GM12878 (cell line): ENCODE results near the gene ENOX2. TPM values are rescaled to one million over a fixed set of nuclear protein-coding genes. Genes with fewer than 3 reads are reported as not detected.

Experiments
- BACH1 ChIP-seq: fragments of 450-650 bp; IDR thresholded peaks from 2 replicates; pipeline ENCODE4 v1.6.1; 2017; ENCODE audit warnings: mild to moderate bottlenecking, borderline replicate concordance
- CBFB ChIP-seq: IDR thresholded peaks from 2 replicates; pipeline ENCODE4 v1.6.1; 2016; ENCODE audit warnings: antibody characterized with exemption, low read depth
- CHD2 ChIP-seq: IDR thresholded peaks from 2 replicates; pipeline ENCODE4 v1.6.1; 2011; ENCODE audit warnings: low read depth, low read length, improper control_type of control experiment, borderline replicate concordance
- CUX1 ChIP-seq: IDR thresholded peaks from 2 replicates; pipeline ENCODE4 v1.6.1; 2012; ENCODE audit warnings: improper control_type of control experiment, low read depth, low read length; ENCODE audit not compliant: insufficient replicate concordance
- FOXM1 ChIP-seq: IDR thresholded peaks from 2 replicates; pipeline ENCODE4 v1.6.1; 2012; ENCODE audit warnings: low read depth, mild to moderate bottlenecking, inconsistent platforms, low read length, moderate library complexity
- HDAC2 ChIP-seq: fragments of 200-600 bp; sonication (generic); IDR thresholded peaks from 2 replicates; pipeline ENCODE4 v1.6.1; 2017
- HDGF ChIP-seq: fragments of 450-650 bp; IDR thresholded peaks from 2 replicates; pipeline ENCODE4 v1.6.1; 2016; ENCODE audit warnings: antibody characterized with exemption
- KAT2A ChIP-seq: conservative IDR thresholded peaks from 2 replicates; pipeline ENCODE4 v1.6.1; 2011; ENCODE audit warnings: low read depth, low read length; ENCODE audit not compliant: control insufficient read depth
- LARP7 ChIP-seq: fragments of 450-650 bp; IDR thresholded peaks from 2 replicates; pipeline ENCODE4 v1.6.1; 2017; ENCODE audit warnings: mild to moderate bottlenecking
- NFXL1 ChIP-seq: fragments of 450-650 bp; IDR thresholded peaks from 2 replicates; pipeline ENCODE4 v1.6.1; 2017; ENCODE audit warnings: antibody characterized with exemption, mild to moderate bottlenecking, borderline replicate concordance
- NKRF ChIP-seq: fragments of 450-650 bp; conservative IDR thresholded peaks from 2 replicates; pipeline ENCODE4 v1.6.1; 2017; ENCODE audit warnings: mild to moderate bottlenecking, moderate library complexity
- RELA ChIP-seq: fragments of 450-650 bp; IDR thresholded peaks from 2 replicates; pipeline ENCODE4 v1.8.0; 2014; ENCODE audit warnings: borderline replicate concordance; ENCODE audit not compliant: partially characterized antibody
- RFX5 ChIP-seq: IDR thresholded peaks from 2 replicates; pipeline ENCODE4 v1.6.1; 2011; ENCODE audit warnings: low read depth, low read length, improper control_type of control experiment
- SREBF2 ChIP-seq: IDR thresholded peaks from 2 replicates; pipeline ENCODE4 v1.6.1; 2012; ENCODE audit warnings: mild to moderate bottlenecking, low read length
- SRF ChIP-seq, 2 experiments: IDR thresholded peaks; 2 replicates each; pipeline ENCODE4 v1.6.1; 2011; ENCODE audit warnings: low read depth in 2 of 2, low read length in 2 of 2, mild to moderate bottlenecking in 1 of 2, moderate library complexity in 1 of 2
- TAF1 ChIP-seq: IDR thresholded peaks from 2 replicates; pipeline ENCODE4 v1.6.1; 2011; ENCODE audit warnings: mild to moderate bottlenecking, low read depth, low read length, borderline replicate concordance
- TARDBP ChIP-seq: IDR thresholded peaks from 2 replicates; pipeline ENCODE4 v1.6.1; 2016; ENCODE audit warnings: borderline replicate concordance
- TCF7 ChIP-seq: IDR thresholded peaks from 2 replicates; pipeline ENCODE4 v1.6.1; 2014; ENCODE audit warnings: antibody characterized with exemption, borderline replicate concordance
- YBX1 ChIP-seq: fragments of 450-650 bp; IDR thresholded peaks from 2 replicates; pipeline ENCODE4 v1.6.1; 2016; ENCODE audit warnings: antibody characterized with exemption
- ZNF217 ChIP-seq: fragments of 450-650 bp; IDR thresholded peaks from 2 replicates; pipeline ENCODE4 v1.6.1; 2017; ENCODE audit warnings: antibody characterized with exemption, mild to moderate bottlenecking
- ZNF592 ChIP-seq: fragments of 450-650 bp; IDR thresholded peaks from 2 replicates; pipeline ENCODE4 v1.6.1; 2017; ENCODE audit warnings: mild to moderate bottlenecking, moderate library complexity
- polyA plus RNA-seq, 11 experiments: library from polyadenylated mRNA; depleted of rRNA in 4 of 11; unstranded in 6 of 11; stranded (reverse) in 5 of 11; fragments of >200 nt; fragmentation: Nextera tagmentation in 4 of 11; fragmentation: Illumina TruSeq in 1 of 11; extraction: Ambion mirVana in 4 of 11; extraction: Trizol in 1 of 11; gene quantifications; 1 replicate in 1 of 11; 2 replicates in 10 of 11; pipeline versions ENCODE4 v1.2.1 to v1.2.3, GENCODE V29; 2011 to 2016; ENCODE audit warnings: inconsistent platforms in 2 of 11, missing spikeins in 2 of 11, low read depth in 1 of 11
- total RNA-seq, 4 experiments: library from RNA; depleted of rRNA in 3 of 4; stranded (reverse); fragments of >200 nt in 3 of 4; fragmentation: Illumina TruSeq in 1 of 4; extraction: Trizol in 1 of 4; gene quantifications; 2 replicates each; pipeline versions ENCODE4 v1.2.1 to v1.2.3, GENCODE V29; 2013 to 2021

The ENOX2 gene
- total and polyA plus RNA-seq, 10 of the 15 experiments (the other 5 are each of a cell fraction or from before 2014, with no cell fraction given), result 3.2 to 13.0 (median 7.7) TPM

- TF ChIP-seq TARDBP (no peak), YBX1 (no peak), LARP7 (no peak), NFXL1 (no peak), FOXM1 (no peak), RFX5 (no peak), HDGF (no peak), ZNF592 (no peak), HDAC2 (no peak), CHD2 (peak; percentile 50; the same call in 1 of the 2 replicates), ZNF217 (no peak), RELA (no peak), BACH1 (no peak), TCF7 (no peak), TAF1 (no peak), CBFB (no peak), KAT2A (no peak), CUX1 (no peak), NKRF (peak; percentile 75), SRF (IDR thresholded peaks at IDR 0.05; ENCODE audit: low read depth in 2 of 2, low read length in 2 of 2) (no peak), SREBF2 (no peak)
These were observed at the start of gene ENOX2 (continued) for GRCh38 chrX:130902783-130903613.
